GM18498 (cell line): Measurements from ENCODE around the gene DBH.

Experiments used
- ATAC-seq: cut with Tn5 transposase; IDR thresholded peaks from one replicate; pipeline ENCODE4 v1.9.1; 2021; ENCODE audit warnings: mild to moderate bottlenecking, moderate library complexity; ENCODE audit not compliant: unreplicated experiment

The DBH gene

GRCh38 chr9:133604214-133604613, 31.9 kb upstream of the DBH start:
- ATAC-seq: no peak

GRCh38 chr9:133604856-133605255, 31.3 kb upstream of the DBH start:
- no peak for ATAC-seq

DNA sequence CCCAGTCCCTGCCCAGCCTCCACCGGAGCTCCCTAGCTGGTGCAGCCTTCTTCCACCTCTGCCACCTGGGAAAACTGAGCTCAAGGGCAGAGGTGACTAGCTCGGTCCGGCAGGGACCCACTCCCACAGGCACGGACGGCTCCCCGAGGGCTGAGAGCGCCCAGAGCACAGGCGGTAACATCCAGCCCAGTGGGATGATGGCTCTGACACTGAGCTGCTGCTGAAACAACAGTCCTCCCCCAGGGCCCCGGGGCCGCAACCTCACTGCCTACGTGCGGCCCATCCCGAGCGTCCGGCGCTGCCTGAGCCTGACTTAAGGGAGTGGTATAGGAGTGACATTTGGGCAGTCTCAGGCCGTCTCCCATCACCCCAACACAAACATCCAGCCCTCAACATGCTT, 30.7 kb upstream of the DBH start:
- no peak for ATAC-seq

DNA sequence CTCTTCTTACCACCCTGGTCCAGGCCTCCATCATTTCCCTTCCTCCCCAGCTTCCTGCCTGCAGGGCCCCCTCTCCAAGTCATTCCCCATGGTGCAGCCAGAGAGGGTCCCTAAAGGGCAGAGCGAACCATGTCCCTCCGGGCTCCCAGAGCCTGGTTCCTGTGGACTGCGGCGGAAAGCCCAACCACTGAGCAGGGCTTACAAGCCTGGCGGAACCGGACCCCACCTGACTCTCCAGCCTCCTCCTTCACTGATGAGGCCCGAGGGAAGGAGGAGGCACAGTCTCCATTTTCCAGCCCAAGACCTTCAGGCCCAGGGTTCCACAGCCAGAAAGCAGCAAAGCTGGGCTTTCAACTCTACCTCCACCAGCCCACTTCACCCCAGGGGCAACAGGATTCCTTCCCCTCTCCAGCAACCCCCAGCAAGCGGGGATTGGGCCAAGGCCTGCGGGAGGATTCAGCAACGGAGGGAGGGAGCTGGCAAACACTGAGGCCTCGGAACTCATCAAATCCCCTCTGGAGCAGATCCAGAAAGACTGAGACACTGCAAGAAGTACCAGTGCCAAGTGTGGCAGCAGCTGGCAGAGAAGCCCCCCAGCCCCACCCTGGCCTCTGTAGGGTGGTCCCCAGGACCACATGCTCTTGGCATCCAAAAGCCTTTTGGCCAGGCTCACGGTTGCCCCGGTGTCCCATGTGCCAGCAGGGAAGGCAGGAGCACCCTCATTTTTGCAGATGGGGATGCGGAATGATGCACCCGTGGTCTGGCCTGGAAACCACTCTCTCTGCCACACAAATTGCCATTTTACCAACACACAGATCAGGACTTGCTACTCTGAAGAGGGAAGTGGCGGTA, 30.1 kb upstream of the DBH start:
- ATAC-seq: no peak

- ATAC-seq: no peak
These were observed 29.5 kb upstream of the DBH start for GRCh38 chr9:133606708-133607025.

- no peak for ATAC-seq
These were observed 28.8 kb upstream of the DBH start for GRCh38 chr9:133607381-133607780.

DNA sequence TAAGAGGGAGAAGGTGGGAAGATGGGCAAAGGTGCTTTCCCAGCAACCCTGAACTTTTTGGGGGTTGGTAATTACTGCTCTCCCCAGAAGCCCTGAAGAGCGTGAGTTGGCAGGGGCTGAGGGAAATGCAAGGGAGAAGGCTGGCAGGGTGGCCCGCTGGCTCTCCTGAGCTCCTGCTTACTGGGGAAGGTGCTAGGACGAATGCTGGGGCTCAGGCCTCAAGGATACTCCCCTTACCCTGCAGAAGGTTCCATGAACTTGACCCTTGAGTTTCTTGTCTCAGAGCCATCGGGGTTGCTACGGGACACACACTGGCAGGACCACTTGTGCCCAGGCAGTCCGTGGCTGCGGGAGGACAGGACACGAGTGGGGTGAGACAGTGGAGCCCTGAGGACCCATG, 28.2 kb upstream of the DBH start:
- no peak for ATAC-seq

GRCh38 chr9:133608382-133608781, 27.8 kb upstream of the DBH start:
- no peak for ATAC-seq

DNA sequence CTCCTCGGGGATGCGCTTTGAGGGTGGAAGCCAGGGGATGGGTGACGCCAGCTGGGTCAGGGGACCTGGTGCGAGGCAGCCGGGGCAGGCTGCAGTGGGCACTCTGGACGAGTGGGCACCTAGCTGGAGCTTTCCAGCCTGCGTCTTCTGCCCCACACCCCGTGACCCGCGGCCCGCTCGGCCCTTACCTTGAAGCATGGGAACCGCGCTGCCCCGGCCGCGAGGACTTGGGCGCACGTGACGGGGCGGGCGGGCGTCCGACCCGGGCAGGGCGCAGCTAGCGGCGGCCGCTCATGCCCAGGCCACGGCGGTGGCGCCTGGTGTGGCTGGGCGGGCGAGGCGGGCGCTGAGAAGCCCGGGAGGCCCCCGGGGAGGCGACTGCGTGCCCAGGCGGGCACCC, 27.3 kb upstream of the DBH start:
- no peak for ATAC-seq

- ATAC-seq: no peak
These were observed 26.7 kb upstream of the DBH start, which contains the start of gene FAM163B for GRCh38 chr9:133609311-133610098. FAM163B (minus strand) TSS chr9:133609389; CDS start chr9:133580223, 29,166 bp downstream.

GRCh38 chr9:133610845-133611244, 25.3 kb upstream of the DBH start:
- ATAC-seq: no peak

- ATAC-seq: no peak
These were observed 24.1 kb upstream of the DBH start for GRCh38 chr9:133612051-133612450.

- no peak for ATAC-seq
These were observed 23.3 kb upstream of the DBH start for GRCh38 chr9:133612816-133613215.

- ATAC-seq: no peak
These were observed 22.7 kb upstream of the DBH start for GRCh38 chr9:133613432-133613831.

- ATAC-seq: no peak
These were observed 22.1 kb upstream of the DBH start for GRCh38 chr9:133614056-133614455.

DNA sequence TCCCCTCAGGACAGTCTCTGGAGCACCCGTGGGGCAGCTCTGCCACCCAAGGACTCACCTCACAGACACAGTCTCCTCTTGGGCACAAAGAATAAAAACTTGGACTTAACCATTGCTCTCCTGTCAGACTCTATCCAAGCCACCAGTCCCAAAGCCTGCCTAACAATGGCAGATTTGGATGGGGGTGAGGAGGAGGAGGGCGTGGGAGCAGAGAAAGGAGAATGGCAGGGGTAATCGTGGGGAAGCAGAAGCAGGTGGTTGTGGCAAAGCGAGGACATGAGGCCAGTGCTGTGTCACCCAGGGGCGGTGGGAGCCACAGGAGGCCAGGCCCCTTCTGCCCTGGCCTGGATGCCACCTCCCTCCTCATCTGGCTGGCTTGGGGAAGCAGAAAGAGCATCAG, 21.5 kb upstream of the DBH start:
- ATAC-seq: no peak

- no peak for ATAC-seq
These were observed 21.0 kb upstream of the DBH start for GRCh38 chr9:133615186-133615585.

DNA sequence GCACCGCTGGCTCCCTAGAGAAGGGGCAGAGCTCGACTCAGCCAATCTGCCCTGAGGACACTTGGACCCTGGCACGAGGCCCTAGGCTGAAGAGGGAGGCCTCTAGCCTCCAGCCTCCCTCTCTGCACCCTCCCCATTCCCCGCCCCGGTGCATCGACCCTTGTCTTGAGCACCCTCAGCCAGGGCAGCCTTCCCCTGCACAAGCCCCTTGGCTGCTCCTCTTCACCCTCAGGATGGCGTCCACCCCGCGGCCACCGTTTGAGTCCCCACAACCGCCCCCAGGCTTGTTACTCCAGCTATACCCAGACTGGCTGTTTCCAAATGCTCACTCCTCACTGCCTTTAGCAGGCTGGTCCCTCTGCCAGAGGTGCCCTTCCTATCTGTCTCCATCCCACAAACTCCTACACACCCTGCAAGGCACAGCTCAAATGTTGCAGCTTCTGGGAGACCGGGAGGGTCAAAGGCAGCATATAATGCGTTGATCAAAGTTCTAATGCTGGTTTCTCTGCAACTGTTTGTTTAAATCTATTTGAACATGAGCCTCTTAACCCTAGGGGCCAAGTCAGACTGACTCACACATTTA, 20.5 kb upstream of the DBH start:
- ATAC-seq: no peak

GRCh38 chr9:133616643-133617405, 19.3 kb upstream of the DBH start:
- no peak for ATAC-seq

GRCh38 chr9:133618726-133619125, 17.4 kb upstream of the DBH start:
- ATAC-seq: no peak

DNA sequence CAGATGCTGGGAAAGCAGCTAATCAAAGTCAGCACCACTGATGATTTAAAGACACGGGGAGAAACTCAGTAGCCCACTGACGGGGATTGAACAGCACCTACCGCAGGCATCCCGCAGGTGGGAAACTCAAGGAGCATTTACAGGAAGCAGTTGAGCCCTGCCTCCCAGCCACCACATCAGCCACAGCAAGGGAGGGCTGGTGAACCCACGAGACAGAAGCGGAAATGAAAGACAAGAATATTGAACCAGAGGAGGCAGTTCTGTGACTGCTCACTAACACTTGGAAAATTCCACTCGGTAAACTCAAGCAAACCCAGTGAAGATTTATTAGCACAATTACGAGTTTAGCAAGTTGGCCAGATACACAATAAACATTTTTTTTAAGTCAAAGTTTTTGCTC, 16.4 kb upstream of the DBH start:
- ATAC-seq: no peak
